Progenitor cell of endocrine pancreas (in vitro differentiated cells): Measurements from ENCODE around the gene ULBP1. TPM values are rescaled to one million over a fixed set of nuclear protein-coding genes. Genes with fewer than 3 reads are reported as not detected.
"Not testable (repeated sequence)": the region's sequence is repeated elsewhere in the genome, so short reads cannot be mapped to it uniquely, and the experiment has no call there.

Experiments used
- DNase-seq: peaks from one replicate; pipeline ENCODE4 v3.0.0; 2021; ENCODE audit warnings: low spot score; ENCODE audit not compliant: unreplicated experiment
- H3K27ac Mint-ChIP-seq: 2 replicates; pipeline ENCODE4 v1.8.0; 2021; ENCODE audit warnings: mild to moderate bottlenecking, moderate library complexity, mixed read lengths
- H3K27me3 Mint-ChIP-seq: 2 replicates; pipeline ENCODE4 v1.8.0; 2021; ENCODE audit warnings: mixed read lengths
- H3K36me3 Mint-ChIP-seq: 2 replicates; pipeline ENCODE4 v1.8.0; 2022; ENCODE audit warnings: mixed read lengths; ENCODE audit not compliant: insufficient read depth
- H3K4me1 Mint-ChIP-seq: 2 replicates; pipeline ENCODE4 v1.8.0; 2021; ENCODE audit warnings: low read depth, mixed read lengths
- H3K4me3 Mint-ChIP-seq: 2 replicates; pipeline ENCODE4 v1.8.0; 2021; ENCODE audit warnings: low read depth, mild to moderate bottlenecking, moderate library complexity, mixed read lengths
- H3K9me3 Mint-ChIP-seq: 2 replicates; pipeline ENCODE4 v1.8.0; 2021; ENCODE audit warnings: low read depth, mixed read lengths
- CTCF ChIP-seq: fragments of 200-600 bp; sonication (generic); IDR thresholded peaks from one replicate; pipeline ENCODE4 v1.5.0; 2021; ENCODE audit warnings: antibody characterized with exemption, mild to moderate bottlenecking; ENCODE audit not compliant: unreplicated experiment
- total RNA-seq: library from RNA; stranded (reverse); gene quantifications from 2 replicates; pipeline ENCODE4 v1.2.1, GENCODE V29; 2021

The ULBP1 gene
- total RNA-seq, 1 donor from 2014 or later = 0.60 TPM

- H3K36me3 Mint-ChIP-seq = peaks cover 2% of the 10 kb centered on the region
- H3K27me3 Mint-ChIP-seq = peaks cover 94% of the 10 kb centered on the region
- H3K9me3 Mint-ChIP-seq = no peaks in the 10 kb centered on the region
- DNase-seq = no peak
- no peak overlapping the region for H3K4me3 Mint-ChIP-seq
- no peak for TF ChIP-seq CTCF
- peaks cover 10% of the 10 kb centered on the region for H3K4me1 Mint-ChIP-seq
- H3K27ac Mint-ChIP-seq = no peak overlapping the region
These were observed 25.0 kb downstream of the ULBP1 start for GRCh38 chr6:149988550-149989346.

- H3K9me3 Mint-ChIP-seq = no peaks in the 10 kb centered on the region
- no peak for DNase-seq
- H3K4me1 Mint-ChIP-seq = peaks cover 10% of the 10 kb centered on the region
- H3K4me3 Mint-ChIP-seq = peak overlapping the region; percentile 68
- peaks cover 2% of the 10 kb centered on the region for H3K36me3 Mint-ChIP-seq
- peaks cover 95% of the 10 kb centered on the region for H3K27me3 Mint-ChIP-seq
- no peak overlapping the region for H3K27ac Mint-ChIP-seq
- no peak for TF ChIP-seq CTCF
These were observed 26.5 kb downstream of the ULBP1 start for GRCh38 chr6:149990212-149990660.

- DNase-seq = peak; percentile 25
- peak overlapping the region; percentile 11 for H3K27ac Mint-ChIP-seq
- no peaks in the 10 kb centered on the region for H3K9me3 Mint-ChIP-seq
- peak overlapping the region; percentile 68 for H3K4me3 Mint-ChIP-seq
- H3K27me3 Mint-ChIP-seq = peaks cover 94% of the 10 kb centered on the region
- no peak for TF ChIP-seq CTCF
- peaks cover 2% of the 10 kb centered on the region for H3K36me3 Mint-ChIP-seq
- H3K4me1 Mint-ChIP-seq = peaks cover 10% of the 10 kb centered on the region
These were observed 27.1 kb downstream of the ULBP1 start for GRCh38 chr6:149990661-149991471.

- Mint-ChIP-seq H3K27me3 (peaks cover 94% of the 10 kb centered on the region), H3K4me3 (peak overlapping the region; percentile 68), H3K27ac (peak overlapping the region; percentile 11)
- H3K9me3 Mint-ChIP-seq, DNase-seq, H3K36me3 Mint-ChIP-seq, H3K4me1 Mint-ChIP-seq: not testable (repeated sequence)
These were observed 27.7 kb downstream of the ULBP1 start for GRCh38 chr6:149991472-149991795.

- peaks cover 94% of the 10 kb centered on the region for H3K27me3 Mint-ChIP-seq
- peaks cover 10% of the 10 kb centered on the region for H3K4me1 Mint-ChIP-seq
- no peak overlapping the region for H3K4me3 Mint-ChIP-seq
- no peak for TF ChIP-seq CTCF
- H3K9me3 Mint-ChIP-seq = no peaks in the 10 kb centered on the region
- no peak overlapping the region for H3K27ac Mint-ChIP-seq
- DNase-seq = no peak
- peaks cover 2% of the 10 kb centered on the region for H3K36me3 Mint-ChIP-seq
These were observed 28.1 kb downstream of the ULBP1 start for GRCh38 chr6:149991838-149992237.
